SJCRH30 (cell line): ENCODE measurements around the gene NPR3. TPM values are rescaled to one million over a fixed set of nuclear protein-coding genes. Genes with fewer than 3 reads are reported as not detected.

Source experiments
- DNase-seq, 2 experiments: peaks; one replicate each; pipeline ENCODE4 v3.0.0-alpha.2; 2015 to 2020
- H3K27ac ChIP-seq: fragments of 250-450 bp; sonication (Bioruptor Pico); 2 replicates; pipeline ENCODE4 v1.5.1; 2020; ENCODE audit warnings: mild to moderate bottlenecking, moderate library complexity
- H3K27me3 ChIP-seq: fragments of 250-450 bp; sonication (Bioruptor Pico); 2 replicates; pipeline ENCODE4 v1.5.1; 2020; ENCODE audit warnings: mild to moderate bottlenecking, moderate library complexity
- H3K36me3 ChIP-seq: fragments of 250-450 bp; sonication (Bioruptor Pico); 2 replicates; pipeline ENCODE4 v1.5.1; 2020; ENCODE audit warnings: mild to moderate bottlenecking, moderate library complexity
- H3K4me1 ChIP-seq: fragments of 250-450 bp; sonication (Bioruptor Pico); 2 replicates; pipeline ENCODE4 v1.5.1; 2020; ENCODE audit warnings: mild to moderate bottlenecking, moderate library complexity
- H3K4me3 ChIP-seq: fragments of 250-450 bp; sonication (Bioruptor Pico); 2 replicates; pipeline ENCODE4 v1.5.1; 2020; ENCODE audit warnings: mild to moderate bottlenecking, moderate library complexity
- H3K9me3 ChIP-seq: fragments of 250-450 bp; sonication (Bioruptor Pico); replicated peaks from 2 replicates; pipeline ENCODE4 v1.5.1; 2020; ENCODE audit warnings: mild to moderate bottlenecking, moderate library complexity
- total RNA-seq: library from RNA; depleted of rRNA; stranded (reverse); fragments of >200 nt; shearing (Covaris generic); gene quantifications from 2 replicates; pipeline ENCODE4 v1.2.3, GENCODE V29; 2014

The NPR3 gene
- total RNA-seq, 1 experiment from 2014 or later, result 0.24 TPM

DNA sequence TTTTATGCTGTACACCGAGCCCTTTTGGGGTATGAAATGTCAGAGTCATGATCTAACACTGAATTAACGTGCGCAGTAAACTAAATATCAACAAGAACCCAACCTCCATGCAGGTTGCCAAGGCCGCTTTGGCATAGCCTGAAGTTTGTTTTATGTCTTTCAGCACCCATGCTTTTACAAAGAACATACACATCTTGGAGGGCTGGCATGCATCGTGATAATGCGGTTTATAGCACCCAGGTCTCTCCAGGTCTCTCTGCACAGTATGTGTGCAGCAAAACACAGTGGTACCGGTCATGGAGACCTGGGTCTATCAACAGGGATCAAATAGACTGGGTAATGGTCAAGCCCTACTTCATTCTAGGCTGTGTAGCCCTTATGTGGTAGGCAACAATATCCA, 11.8 kb downstream of the NPR3 start:
- Histone ChIP-seq H3K9me3 (peaks cover 6% of the 10 kb centered on the region; the same call in 1 of the 2 replicates), H3K27ac (no peak overlapping the region), H3K36me3 (no peaks in the 10 kb centered on the region), H3K27me3 (no peaks in the 10 kb centered on the region), H3K4me1 (no peaks in the 10 kb centered on the region), H3K4me3 (no peak overlapping the region)
- no peak for DNase-seq

DNA sequence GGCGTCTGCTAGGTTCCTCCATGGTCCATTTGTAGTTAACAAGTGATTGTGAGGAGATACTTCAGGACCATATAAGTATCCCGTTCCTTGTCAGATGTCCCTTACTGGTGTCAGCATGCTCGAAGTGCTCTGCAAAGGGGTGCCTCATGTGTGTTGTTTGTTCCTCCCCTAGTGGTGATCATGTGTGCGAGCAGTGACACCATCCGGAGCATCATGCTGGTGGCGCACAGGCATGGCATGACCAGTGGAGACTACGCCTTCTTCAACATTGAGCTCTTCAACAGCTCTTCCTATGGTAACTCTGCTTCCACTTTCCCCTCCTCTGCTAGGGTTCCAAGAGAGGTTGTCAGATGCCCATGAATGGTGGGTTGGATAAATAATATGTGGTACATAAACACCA, 13.4 kb downstream of the NPR3 start:
- no peaks in the 10 kb centered on the region for H3K36me3 ChIP-seq
- H3K9me3 ChIP-seq, result no peaks in the 10 kb centered on the region; the same call in 1 of the 2 replicates
- DNase-seq, result no peak
- no peaks in the 10 kb centered on the region for H3K4me1 ChIP-seq
- H3K27ac ChIP-seq, result no peak overlapping the region
- no peak overlapping the region for H3K4me3 ChIP-seq
- H3K27me3 ChIP-seq, result no peaks in the 10 kb centered on the region

DNA sequence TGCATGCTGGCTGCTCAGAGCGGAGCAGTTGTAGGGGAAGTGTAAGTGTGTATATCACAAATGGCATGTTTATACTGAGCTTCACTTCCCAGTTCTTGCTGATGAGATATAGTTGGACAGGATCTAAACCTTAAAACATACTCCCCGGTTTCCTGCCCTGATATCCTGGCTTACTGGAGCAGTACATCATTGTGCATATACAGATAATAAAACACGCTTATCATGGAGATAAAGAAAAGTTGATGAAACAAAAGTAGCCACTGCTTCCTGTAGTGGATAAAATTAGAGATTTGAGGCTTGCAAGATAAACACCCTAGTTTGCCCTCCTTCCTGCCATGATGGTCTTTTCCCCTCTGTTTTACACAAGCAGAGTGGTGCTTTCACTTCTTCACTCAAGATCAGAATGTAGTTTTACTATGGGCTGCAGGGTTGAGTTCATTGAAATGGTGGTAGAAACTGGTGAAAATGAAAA, 15.0 kb downstream of the NPR3 start:
- no peak overlapping the region for H3K4me3 ChIP-seq
- H3K27me3 ChIP-seq, result no peaks in the 10 kb centered on the region
- H3K4me1 ChIP-seq, result no peaks in the 10 kb centered on the region
- H3K36me3 ChIP-seq, result no peaks in the 10 kb centered on the region
- H3K9me3 ChIP-seq, result no peaks in the 10 kb centered on the region; the same call in 1 of the 2 replicates
- H3K27ac ChIP-seq, result no peak overlapping the region
- no peak for DNase-seq

DNA sequence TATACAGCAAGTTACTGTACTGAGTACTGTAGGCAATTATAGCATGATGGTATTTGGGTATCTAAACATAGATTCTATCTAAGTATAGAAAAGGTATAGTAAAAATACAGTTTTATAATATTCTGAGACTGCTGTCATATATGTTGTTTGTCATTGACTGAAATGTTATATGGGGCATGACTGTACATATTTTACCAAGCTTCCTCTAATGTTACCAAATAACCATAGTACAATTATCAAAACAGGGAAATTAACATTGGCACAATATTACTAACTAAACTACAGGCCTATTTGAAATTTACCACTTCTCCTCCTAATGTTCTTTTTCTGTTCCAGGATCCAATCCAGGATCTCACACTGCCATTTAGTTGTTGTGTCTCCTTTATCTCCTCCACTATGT, 18.5 kb downstream of the NPR3 start:
- no peaks in the 10 kb centered on the region for H3K36me3 ChIP-seq
- H3K27ac ChIP-seq, result no peak overlapping the region
- no peak for DNase-seq
- H3K9me3 ChIP-seq, result no peaks in the 10 kb centered on the region; the same call in 1 of the 2 replicates
- no peaks in the 10 kb centered on the region for H3K4me1 ChIP-seq
- H3K4me3 ChIP-seq, result no peak overlapping the region
- no peaks in the 10 kb centered on the region for H3K27me3 ChIP-seq

DNA sequence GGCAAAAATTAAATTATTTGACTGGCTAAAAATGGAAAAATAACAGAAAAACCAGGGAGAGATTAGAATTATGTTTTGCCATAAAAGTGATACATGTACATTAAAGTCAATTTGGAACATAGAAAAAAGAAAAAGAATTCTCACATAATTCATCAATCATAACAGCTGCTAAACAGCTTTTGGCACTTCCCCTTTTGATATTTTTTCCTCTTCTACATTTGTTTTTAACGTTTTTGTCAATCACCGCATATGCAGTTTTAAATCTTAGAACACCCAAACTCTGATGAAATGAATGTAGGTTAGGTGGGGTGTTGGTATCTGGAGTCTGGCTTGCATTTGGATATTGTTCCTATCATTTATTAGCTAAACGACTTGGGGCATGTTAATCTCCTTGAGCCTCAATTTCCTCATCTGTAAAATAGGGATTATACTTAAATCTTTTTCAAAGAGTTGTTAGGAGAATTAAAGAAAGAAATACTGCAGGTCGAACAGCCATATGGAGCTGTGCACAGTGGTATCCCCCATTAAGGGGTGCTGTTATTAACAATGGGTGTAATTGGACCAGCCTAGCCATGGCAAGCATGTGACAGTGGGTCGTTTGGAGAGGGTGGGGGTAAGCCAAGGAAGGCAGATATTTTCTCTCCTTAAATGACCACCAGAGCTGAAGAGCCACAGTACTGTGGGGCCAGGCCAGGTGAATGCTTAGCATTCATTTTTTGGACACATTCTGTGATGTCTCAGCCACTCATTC, 22.6 kb downstream of the NPR3 start:
- Histone ChIP-seq H3K27me3 (no peaks in the 10 kb centered on the region), H3K4me3 (no peak overlapping the region), H3K9me3 (no peaks in the 10 kb centered on the region; the same call in 1 of the 2 replicates), H3K4me1 (no peaks in the 10 kb centered on the region), H3K27ac (no peak overlapping the region), H3K36me3 (no peaks in the 10 kb centered on the region)
- DNase-seq, result no peak

DNA sequence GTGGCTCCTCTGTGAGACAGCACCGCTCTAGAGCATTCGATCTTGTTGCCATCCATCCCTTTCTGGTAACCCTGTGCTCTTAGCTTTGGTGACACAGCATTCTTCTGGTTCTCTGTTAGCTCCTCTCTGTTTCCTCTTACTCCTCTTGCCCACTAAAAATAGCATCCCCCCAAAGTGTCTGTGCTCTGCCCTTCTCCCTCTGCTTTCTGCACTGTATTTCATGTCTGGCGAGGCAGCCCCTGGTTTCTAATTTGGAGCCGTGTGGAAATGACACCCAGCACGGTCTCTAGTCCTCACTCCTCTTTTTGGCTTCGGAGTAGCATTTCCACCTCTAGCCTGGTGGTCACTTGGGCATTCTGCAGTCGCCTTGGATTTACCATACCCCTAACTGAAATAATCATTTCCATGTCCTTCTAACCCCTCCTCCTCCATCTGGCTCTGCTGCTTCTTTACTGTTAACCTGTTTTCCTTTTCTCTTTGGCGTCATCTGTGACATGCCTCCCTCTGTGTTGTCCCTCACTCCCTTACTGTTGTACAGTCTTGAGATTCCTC, 23.8 kb downstream of the NPR3 start:
- H3K27ac ChIP-seq, result no peak overlapping the region
- H3K4me3 ChIP-seq, result no peak overlapping the region
- DNase-seq, result no peak
- no peaks in the 10 kb centered on the region for H3K36me3 ChIP-seq
- H3K4me1 ChIP-seq, result no peaks in the 10 kb centered on the region
- H3K9me3 ChIP-seq, result no peaks in the 10 kb centered on the region; the same call in 1 of the 2 replicates
- no peaks in the 10 kb centered on the region for H3K27me3 ChIP-seq

DNA sequence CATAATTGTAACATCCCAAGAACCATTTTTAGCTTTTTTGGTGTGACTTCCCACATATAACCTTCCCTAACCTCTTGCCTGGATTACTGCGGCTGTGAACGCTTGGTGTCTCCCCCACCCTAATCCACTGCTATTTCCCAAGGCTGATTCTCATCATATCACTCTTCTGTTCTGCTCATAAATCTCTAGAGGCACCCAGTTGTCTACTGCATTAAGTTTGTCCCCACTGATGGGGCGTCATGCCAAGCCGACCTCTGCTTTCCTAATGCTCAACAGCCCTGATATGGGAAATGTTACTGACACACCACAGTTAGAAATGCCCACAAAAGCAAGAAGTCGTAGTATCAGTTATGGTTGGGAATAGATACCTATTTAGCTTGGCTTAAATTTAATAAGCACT, 24.4 kb downstream of the NPR3 start:
- H3K27ac ChIP-seq, result no peak overlapping the region
- no peak for DNase-seq
- H3K4me3 ChIP-seq, result no peak overlapping the region
- H3K36me3 ChIP-seq, result no peaks in the 10 kb centered on the region
- H3K27me3 ChIP-seq, result no peaks in the 10 kb centered on the region
- H3K9me3 ChIP-seq, result no peaks in the 10 kb centered on the region; the same call in 1 of the 2 replicates
- no peaks in the 10 kb centered on the region for H3K4me1 ChIP-seq

DNA sequence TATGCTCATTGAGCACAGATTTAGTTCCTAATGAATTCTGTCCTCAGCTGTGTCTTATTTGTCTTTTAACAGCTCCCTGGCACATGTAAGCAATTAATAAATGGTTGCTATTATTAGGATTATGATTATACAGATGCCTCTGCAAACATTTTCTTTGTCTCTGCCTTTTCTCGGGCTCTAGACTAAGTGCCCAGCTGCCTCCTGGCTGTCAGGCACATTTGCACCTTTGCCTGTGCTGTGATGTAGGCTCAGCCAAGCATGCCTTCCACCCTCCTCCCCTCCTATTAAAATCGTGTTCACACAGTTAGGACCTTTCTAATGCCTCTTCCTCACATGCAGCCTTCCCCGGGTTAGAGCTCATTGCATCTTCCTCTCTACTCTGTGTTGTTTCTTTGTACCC, 25.7 kb downstream of the NPR3 start:
- no peak overlapping the region for H3K4me3 ChIP-seq
- no peaks in the 10 kb centered on the region for H3K4me1 ChIP-seq
- H3K9me3 ChIP-seq, result no peaks in the 10 kb centered on the region
- H3K27ac ChIP-seq, result no peak overlapping the region
- DNase-seq, result no peak
- H3K36me3 ChIP-seq, result no peaks in the 10 kb centered on the region
- H3K27me3 ChIP-seq, result no peaks in the 10 kb centered on the region

DNA sequence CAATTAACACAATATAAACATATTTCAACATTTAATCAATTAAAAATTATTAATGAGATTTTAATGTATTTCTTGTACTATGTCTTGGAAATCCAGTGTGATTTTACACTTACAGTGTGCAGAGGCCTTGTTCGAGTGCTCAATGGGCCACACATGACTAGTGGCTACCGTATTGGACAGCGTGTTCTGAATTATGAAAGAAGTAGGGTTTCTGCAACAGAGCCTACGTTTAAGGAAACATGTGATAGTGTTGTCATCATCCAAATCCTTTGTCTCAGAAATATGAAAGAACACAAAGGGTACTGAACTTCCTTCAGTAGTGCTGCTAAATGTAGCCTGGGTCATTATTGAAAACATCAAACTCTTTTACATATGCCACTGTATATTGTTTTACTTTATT, 29.5 kb downstream of the NPR3 start:
- Histone ChIP-seq H3K27ac (no peak overlapping the region), H3K4me1 (no peaks in the 10 kb centered on the region), H3K4me3 (no peak overlapping the region), H3K9me3 (no peaks in the 10 kb centered on the region), H3K27me3 (no peaks in the 10 kb centered on the region), H3K36me3 (no peaks in the 10 kb centered on the region)
- DNase-seq, result no peak

DNA sequence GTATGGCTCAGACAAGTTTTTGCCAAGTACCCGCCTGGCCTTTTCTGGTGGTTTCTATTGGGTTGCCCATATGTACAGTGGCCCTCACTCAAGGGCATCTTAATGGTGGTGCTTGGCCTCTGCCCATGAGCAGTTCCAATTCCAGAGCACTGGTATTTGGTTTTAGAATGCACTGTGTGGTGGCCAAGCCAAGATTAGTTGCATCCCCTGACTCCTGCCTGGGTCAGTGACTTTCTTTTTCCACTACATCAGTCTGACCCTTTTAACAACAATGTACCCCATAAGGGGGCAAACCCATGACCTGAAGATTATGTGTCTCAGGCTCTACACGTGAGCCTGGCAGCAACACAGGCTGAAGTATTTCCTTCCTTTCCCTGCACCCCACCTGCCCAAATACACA, 34.2 kb downstream of the NPR3 start:
- Histone ChIP-seq H3K4me1 (no peaks in the 10 kb centered on the region), H3K36me3 (no peaks in the 10 kb centered on the region), H3K27me3 (no peaks in the 10 kb centered on the region), H3K27ac (no peak overlapping the region), H3K4me3 (no peak overlapping the region), H3K9me3 (no peaks in the 10 kb centered on the region)
- no peak for DNase-seq

DNA sequence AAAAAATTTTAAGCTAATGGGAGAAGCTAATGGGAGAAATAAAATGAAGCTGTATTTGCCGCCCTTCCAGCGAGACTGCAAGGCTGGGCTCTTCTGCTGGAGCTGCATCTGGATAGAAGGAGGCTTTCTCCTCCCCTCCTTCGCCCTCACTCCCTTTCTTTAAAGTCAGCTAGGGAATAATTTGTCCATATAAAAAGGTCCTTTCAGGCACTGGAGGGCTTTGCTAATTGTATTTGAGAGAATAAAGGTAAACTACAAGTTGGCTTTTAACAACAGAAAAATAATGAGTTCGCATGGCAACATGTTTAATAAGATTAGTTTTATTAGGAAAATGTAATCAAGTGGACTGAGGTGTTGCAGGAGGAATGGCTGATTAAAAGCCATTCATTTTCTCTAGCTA, 41.3 kb downstream of the NPR3 start:
- Histone ChIP-seq H3K9me3 (peaks cover 7% of the 10 kb centered on the region; the same call in 1 of the 2 replicates), H3K4me1 (no peaks in the 10 kb centered on the region), H3K36me3 (no peaks in the 10 kb centered on the region), H3K27me3 (no peaks in the 10 kb centered on the region), H3K4me3 (no peak overlapping the region), H3K27ac (no peak overlapping the region)
- DNase-seq, result no peak

DNA sequence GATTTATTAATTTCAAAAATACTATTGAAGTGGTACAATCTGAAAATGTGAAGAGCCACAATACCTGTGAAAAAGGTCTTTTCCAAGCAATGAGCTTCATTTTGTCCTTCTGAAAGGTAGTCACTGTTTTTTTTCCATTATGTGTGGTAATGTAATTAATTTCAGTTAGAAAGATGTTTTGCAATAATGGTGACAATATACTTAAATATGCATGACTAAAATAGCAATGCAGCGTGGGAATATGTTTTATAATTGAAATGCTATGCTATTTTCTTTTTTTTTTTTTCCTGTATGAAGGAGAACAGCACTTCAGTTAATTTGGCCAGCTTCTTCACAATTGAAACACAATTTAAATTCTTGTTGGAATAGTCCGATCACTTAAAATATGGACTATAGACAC, 41.9 kb downstream of the NPR3 start:
- Histone ChIP-seq H3K36me3 (no peaks in the 10 kb centered on the region), H3K4me1 (no peaks in the 10 kb centered on the region), H3K27ac (no peak overlapping the region), H3K4me3 (no peak overlapping the region), H3K9me3 (peaks cover 7% of the 10 kb centered on the region; the same call in 1 of the 2 replicates), H3K27me3 (no peaks in the 10 kb centered on the region)
- no peak for DNase-seq

DNA sequence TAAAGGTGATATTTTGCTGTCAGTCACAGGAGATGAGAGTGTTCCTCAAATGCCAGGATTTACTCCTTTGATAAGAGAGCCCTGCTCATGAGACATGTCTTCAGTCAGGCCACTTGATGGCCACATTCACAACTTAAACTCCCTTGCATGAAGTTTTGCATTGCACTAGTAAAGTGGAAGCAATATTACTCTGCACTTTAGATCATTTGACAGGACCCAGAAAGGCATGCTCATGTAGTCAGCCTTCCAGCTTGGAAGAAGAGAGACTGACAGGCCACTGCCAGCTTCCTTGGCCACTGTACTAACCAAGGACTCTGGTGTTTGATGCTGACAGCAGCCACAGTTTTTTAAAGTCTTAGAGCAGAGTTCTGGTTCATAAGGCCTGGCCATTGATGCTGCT, 42.6 kb downstream of the NPR3 start:
- H3K36me3 ChIP-seq, result no peaks in the 10 kb centered on the region
- H3K9me3 ChIP-seq, result peaks cover 7% of the 10 kb centered on the region; the same call in 1 of the 2 replicates
- H3K4me3 ChIP-seq, result no peak overlapping the region
- H3K27ac ChIP-seq, result no peak overlapping the region
- DNase-seq, result no peak
- no peaks in the 10 kb centered on the region for H3K27me3 ChIP-seq
- H3K4me1 ChIP-seq, result no peaks in the 10 kb centered on the region

DNA sequence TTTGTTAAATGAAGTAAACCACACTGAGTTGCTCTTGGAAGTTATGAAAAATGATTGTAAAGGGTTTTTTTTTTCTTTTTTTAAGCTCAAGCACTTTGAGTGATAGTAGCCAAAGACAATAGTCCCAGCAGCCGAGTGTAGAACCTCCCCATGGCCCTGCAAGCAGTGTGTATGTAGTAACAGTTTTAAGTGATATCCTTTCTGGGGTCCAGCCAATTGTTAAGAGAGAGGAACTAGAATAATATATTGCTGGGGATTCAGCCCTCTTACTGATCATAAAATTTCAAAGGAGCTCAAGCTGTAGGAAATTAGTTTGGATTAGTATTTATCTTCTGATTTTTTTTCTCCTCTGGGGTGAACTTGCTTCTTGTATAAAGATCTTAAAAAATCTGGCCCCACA, 43.2 kb downstream of the NPR3 start:
- H3K4me3 ChIP-seq, result no peak overlapping the region
- no peak for DNase-seq
- no peak overlapping the region for H3K27ac ChIP-seq
- H3K4me1 ChIP-seq, result no peaks in the 10 kb centered on the region
- H3K27me3 ChIP-seq, result no peaks in the 10 kb centered on the region
- H3K9me3 ChIP-seq, result peaks cover 7% of the 10 kb centered on the region; the same call in 1 of the 2 replicates
- no peaks in the 10 kb centered on the region for H3K36me3 ChIP-seq

DNA sequence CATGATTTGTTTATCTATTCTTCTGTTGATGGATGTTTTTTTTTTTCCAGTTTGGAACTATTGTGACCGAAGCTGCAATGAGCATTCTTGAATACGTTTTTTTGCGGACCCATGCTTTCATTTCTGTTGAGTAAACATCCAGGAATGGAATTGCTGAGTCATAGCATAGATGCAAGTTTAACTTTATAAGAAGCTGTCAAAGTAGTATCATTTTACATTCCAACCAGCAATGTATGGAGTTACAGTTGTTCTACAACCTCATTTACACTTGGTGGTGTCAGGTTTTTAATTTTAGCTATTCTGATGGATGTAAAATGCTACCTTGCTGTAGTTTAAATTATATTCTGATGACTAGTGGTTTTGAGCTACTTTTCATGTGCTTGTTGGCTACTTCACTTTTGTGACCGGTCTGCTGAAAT, 49.0 kb downstream of the NPR3 start:
- Histone ChIP-seq H3K9me3 (peaks cover 7% of the 10 kb centered on the region; the same call in 1 of the 2 replicates), H3K27ac (no peak overlapping the region), H3K4me3 (no peak overlapping the region), H3K36me3 (no peaks in the 10 kb centered on the region), H3K27me3 (no peaks in the 10 kb centered on the region), H3K4me1 (no peaks in the 10 kb centered on the region)
- DNase-seq, result no peak
